HG03342 (cell line): ENCODE results near the gene DLL1.
A peak's percentile ranks its signal among the peaks of the same experiment; 100 is the strongest.

Source experiments
- ATAC-seq: cut with Tn5 transposase; IDR thresholded peaks from one replicate; pipeline ENCODE4 v1.9.1; 2021; ENCODE audit warnings: mild to moderate bottlenecking, moderate library complexity; ENCODE audit not compliant: unreplicated experiment

DLL1 gene

DNA sequence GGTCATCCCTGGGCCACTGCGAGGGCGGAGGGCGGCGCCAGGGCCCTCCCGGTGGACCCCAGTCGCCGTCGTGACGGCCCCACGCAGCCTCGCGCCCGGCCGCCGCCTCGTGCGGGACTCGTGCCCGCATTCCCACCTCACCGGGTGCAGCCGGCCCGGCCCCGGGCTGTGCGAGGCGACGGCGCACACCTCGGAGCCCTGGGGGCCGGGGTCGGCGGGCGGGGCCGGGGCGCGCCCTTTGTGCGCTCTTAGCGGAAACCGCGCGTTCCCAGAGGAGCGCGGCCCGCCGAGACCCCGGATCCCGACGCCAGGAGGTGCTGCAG is 5.5 kb upstream of the DLL1 start:
- ATAC-seq = no peak

DNA sequence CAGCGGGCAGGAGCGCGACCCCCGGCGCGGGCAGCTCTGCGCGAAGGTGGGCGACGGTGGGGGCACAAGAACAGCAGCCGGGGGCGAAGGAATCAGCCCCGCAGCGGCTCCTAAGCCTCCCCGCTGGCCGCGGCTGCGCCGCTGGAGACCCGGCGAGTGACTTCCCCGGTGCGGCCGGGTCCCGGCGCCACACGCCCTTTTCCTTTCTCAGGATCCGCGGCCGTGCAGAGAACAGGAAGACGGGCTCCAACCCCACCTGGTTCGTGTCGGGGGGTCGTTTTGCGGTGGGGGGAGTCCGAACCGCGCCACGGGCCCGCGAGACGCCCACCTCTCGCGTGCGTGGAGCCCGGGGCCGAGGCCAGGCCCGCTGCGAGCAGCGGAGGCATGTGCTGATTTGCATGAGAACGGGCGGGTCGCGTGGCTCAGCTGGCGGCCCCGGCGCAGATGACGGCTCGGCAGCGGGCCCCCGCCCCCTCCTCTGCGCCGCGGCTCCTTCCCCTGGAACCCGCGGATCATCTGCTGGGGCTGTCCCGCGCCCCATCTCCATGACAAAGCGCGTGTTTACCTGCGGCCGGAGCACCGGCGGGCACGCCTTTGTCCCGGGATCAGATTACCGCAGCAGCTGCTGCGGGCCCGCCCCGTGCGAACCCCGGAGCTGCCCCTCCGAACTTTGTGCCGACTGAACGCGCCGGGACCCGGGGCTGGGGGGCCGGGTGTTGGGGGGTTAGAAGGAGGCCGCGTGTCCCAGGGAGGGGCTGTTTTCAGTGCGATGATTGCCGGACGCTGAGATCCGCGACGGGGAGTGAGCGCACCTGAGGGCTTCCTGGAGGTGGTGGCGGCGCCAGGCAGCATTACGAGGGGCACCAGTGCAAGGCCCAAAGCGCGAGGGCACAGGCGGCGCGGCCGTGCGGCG is 4.9 kb upstream of the DLL1 start:
- peak; percentile 49 for ATAC-seq

GRCh38 chr6:170294813-170295509 is 4.1 kb upstream of the DLL1 start:
- no peak for ATAC-seq

DNA sequence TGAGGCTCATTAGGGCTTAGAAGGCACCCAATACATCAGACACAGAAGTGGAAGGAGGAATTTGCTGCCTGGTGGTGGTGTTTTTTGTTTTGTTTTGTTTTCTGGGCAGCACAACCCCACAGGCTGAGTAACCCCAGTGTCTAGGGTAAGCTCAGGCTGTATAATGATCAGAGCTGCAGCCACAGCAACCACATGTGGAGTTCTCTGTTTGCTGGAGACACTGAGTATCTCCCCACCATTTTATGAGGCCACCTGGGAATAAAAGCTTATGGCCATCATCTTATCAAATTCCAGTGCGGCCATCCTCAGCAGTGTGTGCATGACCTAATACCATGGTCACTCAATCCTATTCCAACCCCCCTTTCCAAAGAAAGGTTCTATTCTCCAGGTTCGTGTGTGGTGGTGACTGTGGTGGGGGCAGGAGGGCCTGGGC is 3.4 kb upstream of the DLL1 start:
- ATAC-seq = no peak

- no peak for ATAC-seq
These were observed 2.7 kb upstream of the DLL1 start for GRCh38 chr6:170293341-170294231.

- ATAC-seq = no peak
These were observed 1.7 kb upstream of the DLL1 start for GRCh38 chr6:170292407-170293158.

DNA sequence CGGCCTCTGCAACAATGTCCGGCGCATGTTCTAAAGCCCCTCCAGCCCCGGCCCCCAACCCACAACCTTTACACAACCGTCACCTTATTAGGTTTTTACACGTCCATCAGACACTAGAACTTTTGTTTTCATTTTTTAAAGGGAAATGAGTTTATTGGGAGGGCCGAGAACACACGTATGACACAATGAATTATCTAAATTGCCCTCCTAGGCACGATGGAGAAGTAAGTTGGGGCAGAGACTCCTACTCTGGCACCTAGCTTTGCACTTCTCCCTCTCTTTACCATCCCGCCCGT is 1.2 kb upstream of the DLL1 start:
- ATAC-seq = no peak

GRCh38 chr6:170291271-170292110 is 613 bp upstream of the DLL1 start:
- ATAC-seq = peak; percentile 23

GRCh38 chr6:170289951-170290295 is 955 bp downstream of the DLL1 start:
- peak; percentile 4 for ATAC-seq

DNA sequence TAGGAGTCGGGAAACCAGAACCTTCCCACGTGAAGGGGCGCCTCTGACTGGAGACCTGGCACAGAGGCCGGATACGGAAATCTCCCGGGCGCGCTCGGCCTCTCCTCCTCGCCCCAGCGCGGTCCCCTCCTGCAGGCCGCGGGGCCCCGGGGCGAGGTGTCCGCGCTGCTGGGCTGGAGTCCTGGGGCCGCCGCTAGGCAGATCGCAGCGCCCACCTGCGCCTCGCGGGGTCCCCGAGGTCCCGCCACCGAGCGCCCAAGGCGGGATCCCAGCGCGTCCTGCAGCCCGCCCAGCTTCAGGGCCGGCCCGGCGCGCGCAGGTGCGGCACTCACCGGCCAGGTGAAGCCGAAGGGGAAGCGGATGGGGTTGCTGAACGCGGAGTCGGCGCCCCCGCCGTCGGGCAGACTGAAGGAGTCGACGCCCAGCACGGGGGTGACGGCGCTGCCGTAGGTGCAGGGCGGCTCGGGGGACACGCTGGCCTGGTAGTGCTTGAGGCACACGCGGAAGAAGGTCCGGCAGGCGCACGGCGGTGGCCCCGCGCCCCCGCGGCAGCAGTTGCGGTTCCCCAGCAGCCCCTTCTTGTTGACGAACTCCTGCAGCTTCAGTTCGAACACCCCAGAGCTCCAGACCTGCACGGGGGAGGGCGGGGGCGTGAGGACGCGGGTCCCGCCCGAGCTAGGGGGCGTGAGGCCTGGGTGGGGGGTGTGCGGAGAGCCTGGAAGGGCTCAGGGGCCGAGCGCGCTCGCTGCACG is 1.5 kb downstream of the DLL1 start:
- ATAC-seq = no peak

DNA sequence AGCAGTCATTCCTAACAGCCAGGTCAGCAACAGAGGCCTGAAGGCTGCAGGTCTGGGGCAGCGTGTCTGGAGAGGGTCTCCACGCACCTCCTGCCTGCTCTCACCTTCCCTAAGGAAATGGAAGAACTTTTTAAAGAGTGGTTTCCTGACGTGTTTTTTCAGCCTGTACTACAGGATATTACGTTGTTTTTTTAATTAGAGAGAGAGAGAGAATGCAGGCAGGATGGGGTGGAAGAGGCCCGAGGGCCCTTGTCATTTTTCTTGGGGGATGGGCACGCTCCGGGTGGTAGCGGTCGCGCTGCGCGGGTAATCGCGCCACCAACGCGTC is 2.1 kb downstream of the DLL1 start:
- ATAC-seq = no peak

DNA sequence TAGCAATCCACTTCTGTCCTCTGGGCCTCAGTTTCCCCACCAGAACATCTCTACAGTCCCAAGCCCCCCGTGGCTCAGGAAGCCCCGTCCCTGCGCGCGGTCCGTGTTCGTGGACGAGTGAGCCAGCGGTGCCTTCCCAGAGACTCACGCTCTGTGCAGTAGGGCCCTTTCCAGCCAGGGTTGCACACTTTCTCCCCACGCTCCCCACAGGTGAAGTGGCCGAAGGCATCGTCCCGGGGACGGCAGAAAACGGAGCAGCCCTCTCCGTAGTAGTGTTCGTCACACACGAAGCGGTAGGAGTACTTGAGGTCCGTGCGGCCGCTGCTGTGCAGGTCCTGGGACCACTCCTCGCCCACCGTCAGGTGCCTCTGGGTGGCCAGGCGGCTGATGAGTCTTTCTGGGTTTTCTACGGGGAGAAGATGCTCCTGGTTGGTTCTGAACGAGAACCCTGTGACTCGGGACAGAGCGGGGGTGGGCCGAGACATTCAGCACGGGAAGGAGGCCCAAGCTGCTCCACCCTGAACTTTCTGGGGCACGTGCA is 2.7 kb downstream of the DLL1 start:
- ATAC-seq = no peak

DNA sequence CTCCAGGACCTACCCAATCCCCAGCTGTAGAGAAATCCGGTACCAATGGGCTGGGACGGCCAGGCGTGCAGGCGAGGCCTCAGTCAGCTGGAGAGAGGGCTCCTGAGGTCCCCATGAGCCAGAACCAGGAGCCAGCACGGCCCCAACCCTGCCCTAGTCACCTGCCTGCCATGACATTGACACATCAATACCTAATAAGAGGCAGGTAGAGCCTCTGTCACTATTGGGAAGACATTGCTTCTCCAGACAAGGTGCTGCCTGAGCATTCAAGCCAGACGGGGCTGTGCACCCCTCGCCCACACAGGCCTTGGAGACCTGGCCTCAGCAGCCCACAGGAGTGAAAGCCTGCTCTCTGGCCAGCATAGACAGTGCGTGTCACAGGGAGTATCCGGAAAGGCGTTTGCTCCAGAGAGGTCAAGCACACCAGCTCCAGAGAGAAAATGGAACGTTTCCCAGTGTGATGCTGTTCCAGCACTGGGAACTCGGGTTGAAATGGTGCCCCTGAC is 3.5 kb downstream of the DLL1 start:
- no peak for ATAC-seq

GRCh38 chr6:170286934-170287265 is 4.0 kb downstream of the DLL1 start:
- ATAC-seq = no peak

- no peak for ATAC-seq
These were observed 4.5 kb downstream of the DLL1 start for GRCh38 chr6:170286246-170286933.

DNA sequence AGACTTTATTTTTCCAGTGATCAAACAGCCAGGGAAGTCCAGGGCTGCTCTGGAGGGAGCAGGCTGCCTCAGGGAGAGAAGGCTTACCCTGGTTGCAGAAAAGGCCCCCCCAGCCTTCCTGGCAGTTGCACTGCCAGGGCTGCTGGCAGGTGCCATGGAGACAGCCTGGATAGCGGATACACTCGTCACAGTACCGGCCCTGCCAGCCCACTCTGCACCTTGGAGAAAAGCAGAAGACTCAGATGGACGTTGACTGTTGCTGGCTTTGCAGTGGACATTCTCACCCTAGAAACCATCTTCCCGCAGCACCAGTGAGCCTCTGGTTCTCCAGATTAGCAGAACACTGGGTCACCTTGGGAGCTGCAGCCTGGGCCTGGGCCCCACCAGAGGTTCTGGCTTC is 5.4 kb downstream of the DLL1 start:
- ATAC-seq = no peak

GRCh38 chr6:170284866-170285469 is 5.9 kb downstream of the DLL1 start:
- ATAC-seq = no peak

DNA sequence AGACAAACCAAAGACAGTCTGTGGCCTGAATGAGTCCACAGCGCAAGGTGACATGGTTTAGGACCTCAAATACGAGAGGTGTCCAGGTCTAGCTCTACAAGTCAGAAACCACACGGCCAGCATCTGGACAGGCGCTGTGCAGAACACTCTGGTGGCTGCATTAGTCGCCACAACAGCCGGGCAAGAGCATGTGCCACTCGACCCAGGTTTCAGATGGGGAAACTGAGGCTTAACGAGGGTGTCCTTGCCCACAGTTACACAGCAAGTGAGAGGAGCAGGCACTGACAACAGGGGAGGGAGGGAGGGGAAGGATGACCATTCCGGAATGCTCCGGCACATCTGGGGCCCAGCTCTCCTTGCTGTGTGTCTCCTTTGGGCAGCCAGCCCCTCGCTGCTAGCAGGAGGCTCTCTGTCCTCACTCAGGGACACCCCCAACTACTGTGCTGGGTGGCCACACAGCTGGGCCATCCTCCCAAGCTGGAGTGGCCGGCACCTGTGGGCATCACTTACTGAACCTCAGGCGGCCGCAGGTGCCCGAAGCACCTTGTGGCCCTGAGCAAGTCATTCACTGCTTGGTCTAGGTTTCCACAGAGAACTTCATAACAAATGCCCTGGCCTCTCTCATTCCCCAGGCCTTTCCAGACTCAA is 6.6 kb downstream of the DLL1 start:
- ATAC-seq = no peak
